ENCODE data around the gene RIMS1.

DNA sequence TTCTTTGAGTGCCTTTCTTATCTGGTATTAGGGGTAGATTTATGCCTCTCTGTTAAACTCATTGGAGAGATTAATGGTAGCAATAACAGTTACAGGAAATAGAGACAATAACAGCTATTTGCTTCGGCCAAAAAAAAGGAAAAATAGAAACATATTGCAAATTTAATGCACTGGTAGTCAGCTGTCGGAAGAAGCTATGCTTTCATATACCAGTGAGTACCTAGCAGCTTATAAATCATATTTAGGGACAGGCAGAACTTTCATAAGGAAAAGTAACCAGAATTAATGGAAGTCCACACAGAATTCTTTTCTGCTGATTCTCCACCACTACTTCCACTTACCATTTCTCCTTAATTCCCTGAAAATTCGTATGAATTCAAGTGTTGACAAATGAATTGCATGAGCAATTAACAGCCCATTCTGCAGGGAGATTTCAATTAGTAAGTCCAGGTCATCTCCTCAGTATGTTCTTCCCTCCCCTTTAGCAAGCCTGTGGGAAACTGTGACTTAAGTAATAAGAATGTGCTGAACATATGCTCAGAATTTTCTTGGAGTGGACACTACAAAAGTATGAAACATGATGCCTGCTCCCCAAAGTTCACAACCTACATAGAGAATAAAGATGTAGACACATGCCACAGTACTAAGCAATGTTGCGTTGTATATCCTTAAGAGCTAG, 538.8 kb downstream of the RIMS1 start:
- TF ChIP-seq, protein P1, sequence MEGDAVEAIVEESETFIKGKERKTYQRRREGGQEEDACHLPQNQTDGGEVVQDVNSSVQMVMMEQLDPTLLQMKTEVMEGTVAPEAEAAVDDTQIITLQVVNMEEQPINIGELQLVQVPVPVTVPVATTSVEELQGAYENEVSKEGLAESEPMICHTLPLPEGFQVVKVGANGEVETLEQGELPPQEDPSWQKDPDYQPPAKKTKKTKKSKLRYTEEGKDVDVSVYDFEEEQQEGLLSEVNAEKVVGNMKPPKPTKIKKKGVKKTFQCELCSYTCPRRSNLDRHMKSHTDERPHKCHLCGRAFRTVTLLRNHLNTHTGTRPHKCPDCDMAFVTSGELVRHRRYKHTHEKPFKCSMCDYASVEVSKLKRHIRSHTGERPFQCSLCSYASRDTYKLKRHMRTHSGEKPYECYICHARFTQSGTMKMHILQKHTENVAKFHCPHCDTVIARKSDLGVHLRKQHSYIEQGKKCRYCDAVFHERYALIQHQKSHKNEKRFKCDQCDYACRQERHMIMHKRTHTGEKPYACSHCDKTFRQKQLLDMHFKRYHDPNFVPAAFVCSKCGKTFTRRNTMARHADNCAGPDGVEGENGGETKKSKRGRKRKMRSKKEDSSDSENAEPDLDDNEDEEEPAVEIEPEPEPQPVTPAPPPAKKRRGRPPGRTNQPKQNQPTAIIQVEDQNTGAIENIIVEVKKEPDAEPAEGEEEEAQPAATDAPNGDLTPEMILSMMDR (IDR thresholded peaks at IDR 0.05; ENCODE audit: insufficient read depth, low read length), result no peak
- TF ChIP-seq GABPA (IDR thresholded peaks at IDR 0.05; ENCODE audit: low read depth), result no peak
- no peak for TF ChIP-seq POLR2AphosphoS5 (IDR thresholded peaks at IDR 0.05; ENCODE audit: low read depth)
